Aorta (tissue), 5 donors: ENCODE measurements around the gene PPM1H. TPM values are rescaled to one million over a fixed set of nuclear protein-coding genes. Genes with fewer than 3 reads are reported as not detected.
"Not testable (repeated sequence)": the region's sequence is repeated elsewhere in the genome, so short reads cannot be mapped to it uniquely, and the experiment has no call there.

ENCODE experiments used
- ATAC-seq: fragments of 200-7000 bp; cut with Tn5 transposase; one replicate; pipeline ENCODE4 v1.9.1; 2022; ENCODE audit warnings: moderate library complexity; ENCODE audit not compliant: low FRiP score
- DNase-seq, 2 donors: peaks; one replicate each; pipeline ENCODE4 v3.0.0-alpha.2; 2020
- H3K27ac ChIP-seq, 2 donors: one replicate each; pipeline ENCODE4 v1.5.1; 2013; ENCODE audit warnings: low read length in 2 of 2, mild to moderate bottlenecking in 2 of 2, moderate library complexity in 2 of 2, control low read depth in 1 of 2, inconsistent platforms in 1 of 2, low read depth in 1 of 2
- H3K27me3 ChIP-seq, 2 donors: one replicate each; pipeline ENCODE4 v1.6.1; 2013; ENCODE audit warnings: control low read depth in 1 of 2, low read length in 1 of 2, mild to moderate bottlenecking in 1 of 2, moderate library complexity in 1 of 2; ENCODE audit not compliant: insufficient read depth in 2 of 2, control insufficient read depth in 1 of 2
- H3K36me3 ChIP-seq, 2 donors: one replicate each; pipeline ENCODE4 v1.6.1; 2013; ENCODE audit warnings: control low read depth in 1 of 2, low read length in 1 of 2, mild to moderate bottlenecking in 1 of 2; ENCODE audit not compliant: insufficient read depth in 2 of 2, control insufficient read depth in 1 of 2
- H3K4me1 ChIP-seq, 2 donors: one replicate each; pipeline ENCODE4 v1.6.1; 2013; ENCODE audit warnings: low read length in 2 of 2, control low read depth in 1 of 2, mild to moderate bottlenecking in 1 of 2, moderate library complexity in 1 of 2; ENCODE audit not compliant: insufficient read depth in 2 of 2, control insufficient read depth in 1 of 2
- H3K4me3 ChIP-seq, 2 donors: one replicate each; pipeline ENCODE4 v1.5.1; 2013; ENCODE audit warnings: low read length in 2 of 2, control low read depth in 1 of 2, mild to moderate bottlenecking in 1 of 2
- H3K9me3 ChIP-seq: one replicate; pipeline ENCODE4 v1.6.1; 2013; ENCODE audit warnings: mild to moderate bottlenecking, low read length; ENCODE audit not compliant: control insufficient read depth
- WGBS, 2 donors: extraction: QIAGEN DNeasy Blood & Tissue Kit; methylation state at CpG; one replicate each; pipeline ENCODE4 v1.1.7; 2013; 5-methylcytosine and 5-hydroxymethylcytosine counted together
- intact Hi-C, 2 donors: fragments of 100-400 bp; cut with DNase I; formaldehyde crosslinking; loops; one replicate each; pipeline versions ENCODE4 v1.14.2 to v1.15.0; 2022
- polyA plus RNA-seq, 2 donors: library from polyadenylated mRNA; stranded (reverse); fragments of 200-250 nt; gene quantifications; one replicate each; pipeline ENCODE4 v1.2.3, GENCODE V29; 2013
- total RNA-seq, 2 donors: library from RNA; stranded (reverse); fragmentation: NEBNext Ultra II Directional; extraction: Animal tissue kit (Norgen Biotek cat#: 25700); gene quantifications; one replicate each; pipeline ENCODE4 v1.2.1, GENCODE V29; 2021
- donor health status: healthy with polysubstance abuse.
- donor health status: Bipolar disorder and iron deficiency.
- donor health status: DM: no; HTN: no; CAD: no.
- donor health status: DM: no; HTN: no; CAD: no.
- donor health status: DM: yes; HTN: yes; CAD: no.

Gene PPM1H
- total and polyA plus RNA-seq, 4 donors = 1.3 to 9.3 (median 3.7) TPM

DNA sequence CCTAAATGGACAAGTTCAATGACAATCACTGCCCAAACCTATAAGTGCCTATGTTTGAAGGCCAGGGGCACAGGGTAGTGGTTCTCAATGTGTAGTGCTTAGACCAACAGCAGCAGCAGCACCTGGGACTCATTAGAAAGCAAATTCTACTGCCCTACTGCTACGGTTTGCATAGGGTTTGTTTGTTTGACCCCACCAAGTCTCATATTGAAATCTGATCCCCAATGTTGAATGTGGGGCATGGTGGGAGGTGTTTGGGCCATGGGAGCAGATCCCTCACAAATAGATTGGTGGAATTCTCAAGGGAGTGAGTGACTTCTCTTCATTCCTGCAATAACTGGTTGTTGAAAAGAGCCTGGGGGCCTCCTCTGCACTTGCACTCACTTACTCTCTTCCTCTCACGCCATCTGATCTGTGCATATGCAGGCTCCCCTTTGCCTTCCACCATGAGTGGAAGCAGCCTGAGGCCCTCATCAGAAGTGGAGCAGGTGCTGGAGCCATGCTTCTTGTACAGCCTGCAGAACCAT is 39.5 kb downstream of the PPM1H start:
- intact Hi-C loops = no loop called here
- no peak overlapping the region for H3K4me3 ChIP-seq
- no peaks in the 10 kb centered on the region for H3K27me3 ChIP-seq
- no peak overlapping the region for H3K27ac ChIP-seq
- no peaks in the 10 kb centered on the region for H3K36me3 ChIP-seq
- no peak for ATAC-seq
- 92 to 96% methylated on average over 2 of the region's 2 CpGs for WGBS, 2 donors
- no peaks in the 10 kb centered on the region for H3K4me1 ChIP-seq
- no peaks in the 10 kb centered on the region for H3K9me3 ChIP-seq
- DNase-seq = no peak

DNA sequence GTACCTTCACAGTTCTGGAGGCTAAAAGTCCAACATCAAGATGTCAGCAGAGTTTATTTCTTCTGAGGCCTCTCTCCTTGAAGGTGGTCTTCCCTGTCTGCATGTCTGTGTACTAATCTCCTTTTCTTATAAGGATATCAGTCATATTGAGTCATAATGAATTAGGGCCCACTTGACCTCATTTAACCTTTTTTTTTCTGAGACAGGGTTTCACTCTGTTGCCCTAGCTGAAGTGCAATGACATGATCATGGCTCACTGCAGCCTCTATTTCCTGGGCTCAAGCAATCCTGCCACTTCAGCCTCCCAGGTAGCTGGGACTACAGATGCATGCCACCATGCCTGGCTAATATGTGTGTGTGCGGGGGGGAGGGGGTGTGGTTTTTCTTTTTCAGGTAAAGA is 41.7 kb downstream of the PPM1H start:
- intact Hi-C loops = no loop called here
- H3K4me1 ChIP-seq = no peaks in the 10 kb centered on the region
- H3K9me3 ChIP-seq = no peaks in the 10 kb centered on the region
- H3K36me3 ChIP-seq = no peaks in the 10 kb centered on the region
- DNase-seq (no peak), ATAC-seq (no peak)
- H3K27me3 ChIP-seq = no peaks in the 10 kb centered on the region
- no peak overlapping the region for H3K27ac ChIP-seq
- WGBS, 2 donors = 86 to 94% methylated on average over 1 of the region's 1 CpG
- H3K4me3 ChIP-seq = no peak overlapping the region

DNA sequence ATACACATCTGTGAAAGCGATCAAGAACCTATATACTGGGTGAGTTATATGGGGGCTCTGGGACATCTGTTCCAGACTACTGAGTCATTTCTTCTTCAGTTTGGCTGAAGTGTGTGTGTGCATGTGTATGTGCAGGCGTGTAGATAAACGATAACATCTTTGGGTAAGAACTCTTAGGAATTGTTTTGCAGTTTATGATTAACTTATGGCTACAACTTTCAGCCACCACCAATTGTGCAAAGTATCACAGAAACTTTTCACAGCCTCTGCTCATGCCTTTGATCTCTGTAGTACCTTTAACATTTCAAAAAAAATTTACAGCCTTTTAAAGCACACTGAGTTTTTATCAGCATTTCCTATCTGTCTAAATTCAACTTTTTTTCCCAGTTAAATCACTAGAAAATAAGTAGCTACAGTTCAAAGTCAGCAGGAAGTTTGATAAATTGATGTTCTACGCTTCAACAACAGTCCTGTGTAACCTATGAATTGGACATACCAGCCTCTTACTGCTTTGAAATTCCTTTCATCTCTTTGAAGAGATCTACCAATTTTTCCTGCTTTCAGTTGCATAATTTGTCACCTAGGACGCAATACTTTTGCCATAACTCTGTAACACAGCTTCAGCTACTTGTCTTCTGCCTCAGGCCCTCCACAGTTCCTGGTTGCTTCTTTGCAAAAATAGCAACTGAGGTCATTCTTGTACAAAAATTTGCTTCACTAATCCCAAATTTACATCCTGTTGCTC is 43.0 kb downstream of the PPM1H start:
- Histone ChIP-seq H3K36me3 (no peaks in the 10 kb centered on the region), H3K4me1 (no peaks in the 10 kb centered on the region), H3K27ac (no peak overlapping the region), H3K9me3 (no peaks in the 10 kb centered on the region), H3K27me3 (no peaks in the 10 kb centered on the region), H3K4me3 (no peak overlapping the region)
- no peak for ATAC-seq
- intact Hi-C loops = no loop called here
- WGBS, 2 donors = 89 to 93% methylated on average over 5 of the region's 5 CpGs
- no peak for DNase-seq

DNA sequence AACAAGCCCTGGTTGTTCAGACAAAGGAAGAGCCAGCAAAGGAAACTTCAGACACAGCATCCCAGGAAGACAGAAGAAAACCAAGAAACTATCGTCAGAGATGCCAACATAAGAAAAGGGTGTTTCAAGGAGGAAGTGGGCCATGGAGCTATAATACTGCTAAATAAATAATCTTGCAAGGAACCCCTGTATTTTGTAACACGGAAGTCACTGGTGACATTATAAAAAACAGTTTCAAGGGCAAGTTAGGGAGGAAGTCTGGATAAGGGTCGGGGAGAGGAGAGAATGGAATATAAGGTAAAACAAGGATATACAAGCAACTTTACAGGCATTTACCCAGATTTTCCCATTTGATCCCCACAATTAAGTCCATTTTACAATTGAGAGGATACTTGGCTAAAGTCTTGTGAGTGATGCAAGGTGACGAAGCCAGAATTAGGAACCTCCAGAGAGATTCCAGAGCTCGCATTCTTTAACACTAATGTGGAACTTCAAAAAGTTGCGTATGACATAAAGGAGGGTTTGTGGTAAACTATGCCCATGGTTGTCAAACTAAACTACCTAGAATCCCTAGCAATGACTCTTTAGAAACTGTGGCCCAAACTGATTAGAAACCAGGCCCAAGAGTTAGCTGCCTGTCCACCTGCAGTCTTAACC is 46.4 kb downstream of the PPM1H start:
- no peak overlapping the region for H3K27ac ChIP-seq
- H3K4me1 ChIP-seq = no peaks in the 10 kb centered on the region
- no peak overlapping the region for H3K4me3 ChIP-seq
- H3K27me3 ChIP-seq = no peaks in the 10 kb centered on the region
- no peaks in the 10 kb centered on the region for H3K9me3 ChIP-seq
- intact Hi-C loops = no loop called here
- 92 to 94% methylated on average over 6 of the region's 6 CpGs for WGBS, 2 donors
- no peak for ATAC-seq
- no peak for DNase-seq
- H3K36me3 ChIP-seq = no peaks in the 10 kb centered on the region

DNA sequence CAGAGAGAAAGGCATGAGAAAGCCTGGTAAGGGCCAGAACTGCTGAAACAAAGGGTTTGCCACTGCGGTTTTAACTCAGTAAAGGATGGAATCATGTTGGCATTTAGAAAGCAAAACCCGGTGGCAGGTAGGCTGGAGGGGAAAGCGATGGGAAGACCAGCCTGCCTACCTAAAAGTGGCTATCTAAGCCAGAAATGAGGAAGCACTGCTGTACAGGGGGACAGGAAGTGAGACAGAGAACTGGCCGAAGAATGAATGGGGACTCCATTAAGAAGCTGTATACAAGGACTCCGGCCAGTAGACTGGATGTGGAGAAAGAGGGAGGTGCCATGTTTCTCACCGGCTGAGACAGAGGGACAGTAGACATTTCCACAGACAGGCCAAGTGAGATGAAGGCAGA is 48.2 kb downstream of the PPM1H start:
- intact Hi-C loops = no loop called here
- H3K4me3 ChIP-seq = no peak overlapping the region
- ATAC-seq (no peak), DNase-seq (no peak)
- H3K4me1 ChIP-seq = no peaks in the 10 kb centered on the region
- no peaks in the 10 kb centered on the region for H3K36me3 ChIP-seq
- H3K27me3 ChIP-seq = no peaks in the 10 kb centered on the region
- no peaks in the 10 kb centered on the region for H3K9me3 ChIP-seq
- H3K27ac ChIP-seq = no peak overlapping the region
- WGBS, 2 donors = 83 to 86% methylated on average over 6 of the region's 6 CpGs

DNA sequence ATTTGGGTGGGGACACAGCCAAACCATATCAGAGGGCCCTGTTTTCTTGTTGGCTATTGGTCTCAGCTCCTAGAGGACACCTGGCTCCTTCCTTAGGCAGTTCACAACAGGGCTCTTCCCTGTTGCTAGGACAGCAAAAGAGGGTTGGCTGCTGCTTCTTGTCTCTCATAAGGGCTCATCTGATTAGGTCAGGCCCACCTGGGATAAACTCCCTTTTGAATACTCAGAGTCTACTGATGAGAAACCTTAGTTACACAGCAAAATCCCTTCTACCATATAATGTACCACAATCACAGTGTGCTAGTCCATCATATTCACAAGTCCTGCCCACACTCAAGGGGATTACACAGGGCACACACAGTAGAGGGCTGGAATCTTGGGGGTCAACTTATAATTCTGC is 49.7 kb downstream of the PPM1H start:
- Histone ChIP-seq H3K4me3 (no peak overlapping the region), H3K9me3 (no peaks in the 10 kb centered on the region), H3K36me3 (no peaks in the 10 kb centered on the region), H3K27me3 (no peaks in the 10 kb centered on the region), H3K4me1 (no peaks in the 10 kb centered on the region), H3K27ac (no peak overlapping the region)
- DNase-seq (no peak), ATAC-seq (no peak)
- intact Hi-C loops = no loop called here

DNA sequence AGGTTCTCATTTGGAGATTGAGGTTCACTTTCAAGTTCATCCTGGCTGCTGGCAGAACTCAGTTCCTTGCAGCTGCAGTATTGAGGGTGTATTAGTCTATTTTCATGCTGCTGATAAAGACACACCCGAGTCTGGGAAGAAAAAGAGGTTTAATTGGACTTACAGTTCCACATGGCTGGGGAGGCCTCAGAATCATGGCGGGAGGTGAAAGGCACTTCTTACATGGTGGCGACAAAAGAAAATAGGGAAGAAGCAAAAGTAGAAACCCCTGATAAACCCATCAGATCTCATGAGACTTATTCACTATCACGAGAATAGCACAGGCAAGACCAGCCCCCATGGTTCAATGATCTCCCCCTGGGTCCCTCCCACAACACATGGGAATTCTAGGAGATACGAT is 50.1 kb downstream of the PPM1H start:
- DNase-seq, H3K9me3 ChIP-seq, H3K4me1 ChIP-seq, H3K27ac ChIP-seq, H3K36me3 ChIP-seq, H3K4me3 ChIP-seq, H3K27me3 ChIP-seq, ATAC-seq, intact Hi-C loops: not testable (repeated sequence)
- 73 to 91% methylated on average over 5 of the region's 5 CpGs for WGBS, 2 donors

DNA sequence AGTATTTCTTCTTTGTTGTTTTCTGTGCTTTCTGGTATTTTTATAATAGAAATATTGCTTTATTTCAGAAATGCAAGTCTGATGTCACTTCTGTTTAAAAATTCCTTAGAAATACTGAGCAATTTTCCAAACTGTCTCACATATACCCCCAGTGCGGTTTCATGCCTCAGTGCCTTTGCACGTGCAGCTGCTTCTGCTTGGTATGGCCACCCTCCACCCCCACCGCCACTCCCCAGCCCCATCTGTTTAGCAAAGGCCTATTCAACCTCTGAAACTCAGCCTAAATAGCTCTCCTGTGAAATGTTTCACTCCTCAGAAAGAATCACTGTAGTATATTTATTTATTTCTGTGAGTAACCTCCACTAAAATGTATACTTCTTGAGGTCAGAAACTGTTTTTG is 52.3 kb downstream of the PPM1H start:
- Histone ChIP-seq H3K36me3 (no peaks in the 10 kb centered on the region), H3K4me3 (no peak overlapping the region), H3K4me1 (no peaks in the 10 kb centered on the region), H3K27ac (no peak overlapping the region), H3K9me3 (no peaks in the 10 kb centered on the region), H3K27me3 (no peaks in the 10 kb centered on the region)
- ATAC-seq (no peak), DNase-seq (no peak)
- 95 to 97% methylated on average over 3 of the region's 3 CpGs for WGBS, 2 donors
- intact Hi-C loops = no loop called here

DNA sequence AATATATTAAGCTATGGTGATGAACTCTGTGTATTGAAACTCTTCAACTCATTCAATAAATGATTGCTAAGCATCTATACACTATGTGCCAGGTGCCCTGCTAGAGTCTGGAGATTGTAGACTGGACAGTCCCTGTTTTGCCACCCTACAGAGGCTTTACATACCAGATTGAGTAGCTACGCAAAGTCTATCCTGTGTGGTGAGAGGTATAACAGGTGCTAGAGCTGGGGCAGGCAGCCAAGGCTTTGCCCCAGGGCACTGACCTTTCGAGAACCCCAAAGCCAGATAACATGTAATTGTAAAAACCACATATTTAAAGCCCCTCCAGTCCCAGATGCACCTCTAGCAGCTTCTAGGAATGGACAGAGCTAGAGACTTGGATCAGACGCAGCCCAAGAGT is 52.8 kb downstream of the PPM1H start:
- H3K4me1 ChIP-seq = peaks cover 0 to 3% of the 10 kb centered on the region in 2 donors
- H3K27ac ChIP-seq = no peak overlapping the region
- DNase-seq = no peak
- no peaks in the 10 kb centered on the region for H3K36me3 ChIP-seq
- H3K4me3 ChIP-seq = no peak overlapping the region
- H3K9me3 ChIP-seq = no peaks in the 10 kb centered on the region
- WGBS, 2 donors = 90 to 98% methylated on average over 3 of the region's 3 CpGs
- no peak for ATAC-seq
- intact Hi-C loops = no loop called here
- H3K27me3 ChIP-seq = no peaks in the 10 kb centered on the region
